OCI-LY3 (cell line): ENCODE data around the gene ITLN1.

Experiments
- EZH2phosphoT487 ChIP-seq: fragments of 200-600 bp; shearing (Covaris generic); IDR thresholded peaks from 2 replicates; pipeline ENCODE4 v1.6.1; 2018; ENCODE audit warnings: antibody characterized with exemption, mixed run types, low read depth
- TF ChIP-seq, protein P1 (sequence below): fragments of 200-600, 300-600 bp; sonication (generic); IDR thresholded peaks from 2 replicates; pipeline ENCODE4 v1.5.1; 2014; ENCODE audit warnings: antibody characterized with exemption, low read length, low read depth

DNA sequence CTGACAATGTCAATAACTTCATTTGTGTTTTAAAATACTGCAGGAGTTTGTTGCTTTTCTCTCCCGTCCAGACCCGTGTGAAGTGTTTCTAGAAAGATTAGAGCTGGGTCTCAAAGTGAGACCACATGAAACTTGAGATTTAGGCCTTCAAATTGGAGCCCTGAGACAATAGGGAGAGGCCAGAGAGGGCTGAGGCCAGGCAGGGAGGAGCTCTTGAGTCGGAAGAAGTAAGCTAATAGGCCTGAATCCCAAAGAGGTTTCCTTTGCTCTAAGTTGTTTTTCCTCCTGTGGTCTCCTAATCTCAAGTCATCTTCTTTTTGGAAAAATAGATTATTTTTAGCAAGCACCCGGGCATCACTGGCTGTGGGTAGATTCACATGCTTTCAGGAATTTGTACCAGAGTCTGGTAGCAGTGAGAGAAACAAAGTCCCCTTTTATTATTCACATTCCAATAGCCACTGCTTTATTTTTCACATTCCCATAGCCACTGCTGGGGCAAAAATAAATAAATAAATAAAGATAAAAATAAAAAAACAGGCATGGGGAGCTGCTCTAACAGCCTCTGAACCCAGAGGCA lies 47.9 kb downstream of the ITLN1 start:
- TF ChIP-seq, protein P1, sequence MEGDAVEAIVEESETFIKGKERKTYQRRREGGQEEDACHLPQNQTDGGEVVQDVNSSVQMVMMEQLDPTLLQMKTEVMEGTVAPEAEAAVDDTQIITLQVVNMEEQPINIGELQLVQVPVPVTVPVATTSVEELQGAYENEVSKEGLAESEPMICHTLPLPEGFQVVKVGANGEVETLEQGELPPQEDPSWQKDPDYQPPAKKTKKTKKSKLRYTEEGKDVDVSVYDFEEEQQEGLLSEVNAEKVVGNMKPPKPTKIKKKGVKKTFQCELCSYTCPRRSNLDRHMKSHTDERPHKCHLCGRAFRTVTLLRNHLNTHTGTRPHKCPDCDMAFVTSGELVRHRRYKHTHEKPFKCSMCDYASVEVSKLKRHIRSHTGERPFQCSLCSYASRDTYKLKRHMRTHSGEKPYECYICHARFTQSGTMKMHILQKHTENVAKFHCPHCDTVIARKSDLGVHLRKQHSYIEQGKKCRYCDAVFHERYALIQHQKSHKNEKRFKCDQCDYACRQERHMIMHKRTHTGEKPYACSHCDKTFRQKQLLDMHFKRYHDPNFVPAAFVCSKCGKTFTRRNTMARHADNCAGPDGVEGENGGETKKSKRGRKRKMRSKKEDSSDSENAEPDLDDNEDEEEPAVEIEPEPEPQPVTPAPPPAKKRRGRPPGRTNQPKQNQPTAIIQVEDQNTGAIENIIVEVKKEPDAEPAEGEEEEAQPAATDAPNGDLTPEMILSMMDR: no peak
- TF ChIP-seq EZH2phosphoT487: no peak
